Hematopoietic multipotent progenitor cell treated with erythropoietin and hydrocortisone succinate and interleukin-3 and kit ligand, for 8 days (in vitro differentiated cells): ENCODE data around the gene LACC1.

Source experiments
- DNase-seq: peaks from one replicate; pipeline ENCODE4 v3.0.0-alpha.2; 2015

LACC1 gene

GRCh38 chr13:43879755-43880181 lies at the start of gene LACC1:
Gene LACC1, plus strand, starts transcription at chr13:43879904. Its CDS starts 1,082 bp downstream, at chr13:43880986.
- DNase-seq, result peak; percentile 15

GRCh38 chr13:43830497-43830881 lies 49.2 kb upstream of the LACC1 start:
- no peak for DNase-seq

- DNase-seq, result no peak
Observed at GRCh38 chr13:43831088-43831487, 48.6 kb upstream of the LACC1 start.

- peak; percentile 64 for DNase-seq
Observed at GRCh38 chr13:43835701-43836100, 44.0 kb upstream of the LACC1 start.

GRCh38 chr13:43838909-43839308 lies 40.8 kb upstream of the LACC1 start:
- peak; percentile 68 for DNase-seq

GRCh38 chr13:43846496-43847158 lies 33.1 kb upstream of the LACC1 start:
- DNase-seq, result no peak

- DNase-seq, result peak; percentile 14
Observed at GRCh38 chr13:43848001-43848649, 31.6 kb upstream of the LACC1 start.

- no peak for DNase-seq
Observed at GRCh38 chr13:43850873-43851272, 28.8 kb upstream of the LACC1 start.

GRCh38 chr13:43852923-43853404 lies 26.7 kb upstream of the LACC1 start:
- no peak for DNase-seq

- DNase-seq, result no peak
Observed at GRCh38 chr13:43861863-43862262, 17.8 kb upstream of the LACC1 start.

- DNase-seq, result no peak
Observed at GRCh38 chr13:43864921-43865320, 14.8 kb upstream of the LACC1 start.

- no peak for DNase-seq
Observed at GRCh38 chr13:43865892-43866291, 13.8 kb upstream of the LACC1 start.

GRCh38 chr13:43872181-43872580 lies 7.5 kb upstream of the LACC1 start:
- no peak for DNase-seq

GRCh38 chr13:43874504-43875092 lies 5.1 kb upstream of the LACC1 start:
- peak; percentile 44 for DNase-seq

- no peak for DNase-seq
Observed at GRCh38 chr13:43876366-43876765, 3.3 kb upstream of the LACC1 start.

- DNase-seq, result no peak
Observed at GRCh38 chr13:43877326-43877725, 2.4 kb upstream of the LACC1 start.

GRCh38 chr13:43877766-43878165 lies 1.9 kb upstream of the LACC1 start:
- no peak for DNase-seq

GRCh38 chr13:43878892-43879754 lies 581 bp upstream of the LACC1 start, which contains the start of gene CCDC122:
Gene CCDC122, minus strand, starts transcription at chr13:43879740. Its CDS starts 10,364 bp downstream, at chr13:43869376.
- peak; percentile 67 for DNase-seq

GRCh38 chr13:43880214-43880855 lies 631 bp downstream of the LACC1 start:
- no peak for DNase-seq

GRCh38 chr13:43880926-43881325 lies 1.2 kb downstream of the LACC1 start:
- DNase-seq, result no peak

GRCh38 chr13:43881580-43881979 lies 1.9 kb downstream of the LACC1 start:
- DNase-seq, result no peak

GRCh38 chr13:43883631-43884030 lies 3.9 kb downstream of the LACC1 start:
- no peak for DNase-seq
